ENCODE data around the gene TUBGCP4.

DNA sequence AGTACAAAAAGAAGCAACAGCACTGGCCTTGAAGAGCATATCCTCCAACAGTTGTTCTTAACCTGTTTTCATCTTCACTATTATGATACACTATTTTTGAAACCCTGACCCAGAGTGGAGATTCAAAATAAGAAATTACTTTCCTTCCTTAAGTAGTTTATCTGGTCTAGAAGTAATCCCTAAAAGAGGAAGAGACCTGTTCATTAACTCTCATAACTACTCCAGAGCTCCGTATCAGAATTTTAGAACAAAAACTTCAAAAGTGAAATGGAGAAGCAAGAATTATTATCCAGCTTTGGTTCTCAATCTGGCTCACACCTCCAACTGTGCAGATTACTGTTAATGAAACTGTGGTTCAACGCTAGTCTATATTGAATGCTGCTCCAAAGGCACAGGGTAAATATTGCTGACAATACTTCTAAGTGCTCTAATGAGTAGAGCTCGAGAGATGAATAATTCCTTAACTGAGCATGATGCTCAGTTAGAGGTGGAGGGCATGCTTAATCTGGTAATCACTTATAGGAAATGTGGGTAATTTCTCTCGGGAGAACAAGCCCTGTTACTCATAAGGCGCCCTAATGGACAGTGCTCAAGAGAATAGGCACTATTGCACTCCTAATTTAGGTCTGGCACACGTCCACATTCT lies 45.7 kb upstream of the TUBGCP4 start:
- no peak for TF ChIP-seq CTCF (IDR thresholded peaks at IDR 0.05)
- TF ChIP-seq POLR2AphosphoS5 (IDR thresholded peaks at IDR 0.05; ENCODE audit: low read depth, low read length), result no peak
- TF ChIP-seq REST (IDR thresholded peaks at IDR 0.05; ENCODE audit: insufficient read depth in 1 of 2, low read depth in 2 of 2, low read length in 1 of 2), result no peak
- no peak for TF ChIP-seq TCF7L2 (IDR thresholded peaks at IDR 0.05; ENCODE audit: low read depth, low read length)

Measured in Panc1 (cell line).